NT2/D1 (cell line): Measurements from ENCODE around the gene EIF4E.

ENCODE experiments used
- SUZ12 ChIP-seq: IDR thresholded peaks from 2 replicates; pipeline ENCODE4 v1.6.1; 2011; ENCODE audit not compliant: insufficient read length, insufficient read depth; ENCODE audit errors: extremely low read depth
- YY1 ChIP-seq: IDR thresholded peaks from 2 replicates; pipeline ENCODE4 v1.6.1; 2011; ENCODE audit not compliant: insufficient read length, insufficient read depth
- ZNF274 ChIP-seq: IDR thresholded peaks from 2 replicates; pipeline ENCODE4 v1.6.1; 2011; ENCODE audit warnings: mild to moderate bottlenecking, low read depth, low read length

- TF ChIP-seq YY1 = no peak
- no peak for TF ChIP-seq ZNF274
- TF ChIP-seq SUZ12 = no peak
Measured at GRCh38 chr4:98961770-98962169, 32.8 kb upstream of the EIF4E start.
